ENCODE results near the gene TMEM178B. TPM values are rescaled to one million over a fixed set of nuclear protein-coding genes. Genes with fewer than 3 reads are reported as not detected.

The TMEM178B gene
- total RNA-seq, 1 experiment from 2014 or later = 0.11 TPM

- Mint-ChIP-seq H3K4me1 (ENCODE audit: low read depth, unreplicated experiment) (no peaks in the 10 kb centered on the region), H3K27ac (ENCODE audit: unreplicated experiment) (no peak overlapping the region), H3K36me3 (ENCODE audit: insufficient read depth, unreplicated experiment) (no peaks in the 10 kb centered on the region), H3K9me3 (ENCODE audit: unreplicated experiment) (no peaks in the 10 kb centered on the region), H3K4me3 (ENCODE audit: unreplicated experiment) (no peak overlapping the region), H3K27me3 (ENCODE audit: insufficient read depth, unreplicated experiment) (peaks cover 18% of the 10 kb centered on the region)
- no peak for DNase-seq
- Histone ChIP-seq H3K36me3 (ENCODE audit: control insufficient read depth, insufficient read depth, low read length) (no peaks in the 10 kb centered on the region), H3K27me3 (replicated peaks; ENCODE audit: control insufficient read depth, insufficient read depth, low read length) (no peaks in the 10 kb centered on the region; the same call in 1 of the 2 replicates), H3K4me3 (ENCODE audit: low read depth, low read length) (no peak overlapping the region), H3K9me3 (peaks cover 2% of the 10 kb centered on the region; the same call in 1 of the 2 replicates), H3K4me1 (0 out of 2 replicates have a peak, but pooled peaks cover under 1% of the 10 kb centered on the region)
- intact Hi-C loops (cut with micrococcal nuclease; ENCODE audit: unreplicated experiment) = no loop called here
- no TSS peak for BruUV-seq (replicated peaks)
- ChIA-PET CTCF (no interaction called here), POLR2A (no interaction called here)
- no peak for TF ChIP-seq CTCF (IDR thresholded peaks at IDR 0.05; ENCODE audit: insufficient read depth in 1 of 2, low read depth in 1 of 2, low read length in 1 of 2, severe bottlenecking in 1 of 2, unreplicated experiment in 1 of 2)
Measured at GRCh38 chr7:141354251-141354650, 280.4 kb downstream of the TMEM178B start.

GRCh38 chr7:141355032-141355431 is 281.2 kb downstream of the TMEM178B start:
- no peak for DNase-seq
- Mint-ChIP-seq H3K4me3 (ENCODE audit: unreplicated experiment) (no peak overlapping the region), H3K27ac (ENCODE audit: unreplicated experiment) (no peak overlapping the region), H3K27me3 (ENCODE audit: insufficient read depth, unreplicated experiment) (peaks cover 13% of the 10 kb centered on the region), H3K9me3 (ENCODE audit: unreplicated experiment) (no peaks in the 10 kb centered on the region), H3K36me3 (ENCODE audit: insufficient read depth, unreplicated experiment) (no peaks in the 10 kb centered on the region), H3K4me1 (ENCODE audit: low read depth, unreplicated experiment) (no peaks in the 10 kb centered on the region)
- POLR2A ChIA-PET = no interaction called here
- peaks cover 8% of the 10 kb centered on the region; the same call in 1 of the 2 replicates for H3K4me1 ChIP-seq
- intact Hi-C loops (cut with micrococcal nuclease; ENCODE audit: unreplicated experiment) = no loop called here
- CTCF ChIA-PET = no interaction called here
- H3K4me3 ChIP-seq (ENCODE audit: low read depth, low read length) = no peak overlapping the region
- H3K36me3 ChIP-seq (ENCODE audit: control insufficient read depth, insufficient read depth, low read length) = no peaks in the 10 kb centered on the region
- BruUV-seq (replicated peaks) = no TSS peak
- H3K9me3 ChIP-seq = peaks cover 3% of the 10 kb centered on the region; the same call in 1 of the 2 replicates
- H3K27me3 ChIP-seq (replicated peaks; ENCODE audit: control insufficient read depth, insufficient read depth, low read length) = no peaks in the 10 kb centered on the region
- no peak for TF ChIP-seq CTCF (IDR thresholded peaks at IDR 0.05; ENCODE audit: insufficient read depth in 1 of 2, low read depth in 1 of 2, low read length in 1 of 2, severe bottlenecking in 1 of 2, unreplicated experiment in 1 of 2)

GRCh38 chr7:141356161-141356560 is 282.3 kb downstream of the TMEM178B start:
- peaks cover 3% of the 10 kb centered on the region; the same call in 1 of the 2 replicates for H3K9me3 ChIP-seq
- POLR2A ChIA-PET = no interaction called here
- intact Hi-C loops (cut with micrococcal nuclease; ENCODE audit: unreplicated experiment) = no loop called here

More at GRCh38 chr7:141356161-141356560, 282.3 kb downstream of the TMEM178B start:
- Mint-ChIP-seq H3K36me3 (ENCODE audit: insufficient read depth, unreplicated experiment) (no peaks in the 10 kb centered on the region), H3K4me1 (ENCODE audit: low read depth, unreplicated experiment) (peaks cover 5% of the 10 kb centered on the region), H3K27me3 (ENCODE audit: insufficient read depth, unreplicated experiment) (peaks cover 10% of the 10 kb centered on the region), H3K27ac (ENCODE audit: unreplicated experiment) (no peak overlapping the region), H3K9me3 (ENCODE audit: unreplicated experiment) (no peaks in the 10 kb centered on the region), H3K4me3 (ENCODE audit: unreplicated experiment) (no peak overlapping the region)
- Histone ChIP-seq H3K4me1 (peaks cover 10% of the 10 kb centered on the region; the same call in 1 of the 2 replicates), H3K27me3 (replicated peaks; ENCODE audit: control insufficient read depth, insufficient read depth, low read length) (no peaks in the 10 kb centered on the region), H3K4me3 (ENCODE audit: low read depth, low read length) (no peak overlapping the region), H3K36me3 (ENCODE audit: control insufficient read depth, insufficient read depth, low read length) (no peaks in the 10 kb centered on the region)
- CTCF ChIA-PET = no interaction called here
- no peak for DNase-seq
- no peak for TF ChIP-seq CTCF (IDR thresholded peaks at IDR 0.05; ENCODE audit: insufficient read depth in 1 of 2, low read depth in 1 of 2, low read length in 1 of 2, severe bottlenecking in 1 of 2, unreplicated experiment in 1 of 2)
- BruUV-seq (replicated peaks) = no TSS peak

Measured in Caco-2 (cell line).